GM12865 (cell line): ENCODE data around the gene PCBP3.
"Not testable (repeated sequence)": the region's sequence is repeated elsewhere in the genome, so short reads cannot be mapped to it uniquely, and the experiment has no call there.

Source experiments
- DNase-seq: peaks from one replicate; pipeline ENCODE4 v3.0.0; 2010; ENCODE audit warnings: low read depth
- H3K4me3 ChIP-seq: 2 replicates; pipeline ENCODE4 v1.5.1; 2011; ENCODE audit warnings: mild to moderate bottlenecking, low read depth, low read length, control low read depth
- CTCF ChIP-seq: IDR thresholded peaks from 2 replicates; pipeline ENCODE4 v1.5.1; 2011; ENCODE audit warnings: low read length, control low read depth, low read depth, inconsistent platforms; ENCODE audit not compliant: insufficient read depth; ENCODE audit errors: missing control alignments

PCBP3 gene

GRCh38 chr21:45607909-45608295, 35.6 kb upstream of the PCBP3 start:
- H3K4me3 ChIP-seq: no peak overlapping the region
- TF ChIP-seq CTCF: no peak

GRCh38 chr21:45608747-45609470, 34.6 kb upstream of the PCBP3 start:
- H3K4me3 ChIP-seq, DNase-seq: not testable (repeated sequence)

More at GRCh38 chr21:45607909-45608295, 35.6 kb upstream of the PCBP3 start:
- DNase-seq: no peak

GRCh38 chr21:45609616-45610015, 33.9 kb upstream of the PCBP3 start:
- not testable (repeated sequence) for H3K4me3 ChIP-seq, DNase-seq

GRCh38 chr21:45611296-45611695, 32.2 kb upstream of the PCBP3 start:
- TF ChIP-seq CTCF: no peak
- no peak for DNase-seq
- H3K4me3 ChIP-seq: no peak overlapping the region

- TF ChIP-seq CTCF: no peak
- no peak for DNase-seq
- H3K4me3 ChIP-seq: no peak overlapping the region
These were observed 31.4 kb upstream of the PCBP3 start for GRCh38 chr21:45611939-45612664.

- H3K4me3 ChIP-seq, DNase-seq: not testable (repeated sequence)
These were observed 30.9 kb upstream of the PCBP3 start for GRCh38 chr21:45612665-45613019.

- H3K4me3 ChIP-seq: no peak overlapping the region
- TF ChIP-seq CTCF: no peak
These were observed 30.1 kb upstream of the PCBP3 start for GRCh38 chr21:45613396-45613795.

GRCh38 chr21:45613881-45614280, 29.6 kb upstream of the PCBP3 start:
- DNase-seq: no peak
- no peak for TF ChIP-seq CTCF
- no peak overlapping the region for H3K4me3 ChIP-seq

More at GRCh38 chr21:45613396-45613795, 30.1 kb upstream of the PCBP3 start:
- DNase-seq: no peak
